Suppressor macrophage (primary cell): Measurements from ENCODE around the gene MYCBPAP.

Experiments
- DNase-seq, 4 experiments: peaks; one replicate each; pipeline ENCODE4 v3.0.0-alpha.2; 2020 to 2022

MYCBPAP gene

GRCh38 chr17:50577451-50577954 lies 69.3 kb downstream of the MYCBPAP start:
- no peak for DNase-seq

GRCh38 chr17:50578173-50578572 lies 69.9 kb downstream of the MYCBPAP start:
- no peak for DNase-seq

GRCh38 chr17:50579399-50579798 lies 71.2 kb downstream of the MYCBPAP start:
- no peak for DNase-seq

GRCh38 chr17:50580646-50581045 lies 72.4 kb downstream of the MYCBPAP start:
- no peak for DNase-seq
